GM23338 (cell line): ENCODE measurements around the gene CLN6. TPM values are rescaled to one million over a fixed set of nuclear protein-coding genes. Genes with fewer than 3 reads are reported as not detected.

Experiments
- ATAC-seq: fragments of 200-7000 bp; cut with Tn5 transposase; 3 replicates; pipeline ENCODE4 v1.9.1; 2020
- DNase-seq: peaks from one replicate; pipeline ENCODE4 v3.0.0-alpha.2; 2015; ENCODE audit warnings: low spot score
- H2AFZ ChIP-seq: fragments of 200-600 bp; sonication (generic); 2 replicates; pipeline ENCODE4 v1.8.0; 2016; ENCODE audit warnings: antibody characterized with exemption, mild to moderate bottlenecking, moderate library complexity
- H3F3A ChIP-seq: fragments of 200-600 bp; sonication (generic); replicated peaks from 2 replicates; pipeline ENCODE4 v1.8.0; 2017; ENCODE audit warnings: antibody characterized with exemption, mixed run types, low read depth
- H3K27ac ChIP-seq: fragments of 200-600 bp; sonication (generic); 2 replicates; pipeline ENCODE4 v1.6.1; 2016; ENCODE audit warnings: low read depth
- H3K27me3 ChIP-seq: fragments of 200-600 bp; sonication (generic); 2 replicates; pipeline ENCODE4 v1.8.0; 2016; ENCODE audit warnings: mild to moderate bottlenecking, mixed run types, moderate library complexity; ENCODE audit not compliant: insufficient read depth
- H3K36me3 ChIP-seq: fragments of 200-600 bp; sonication (generic); 2 replicates; pipeline ENCODE4 v1.8.0; 2016; ENCODE audit warnings: mild to moderate bottlenecking; ENCODE audit not compliant: insufficient read depth
- H3K4me1 ChIP-seq: fragments of 200-600 bp; sonication (generic); 2 replicates; pipeline ENCODE4 v1.8.0; 2016; ENCODE audit warnings: mild to moderate bottlenecking, moderate library complexity; ENCODE audit not compliant: insufficient read depth
- H3K4me2 ChIP-seq: fragments of 200-600 bp; sonication (generic); 2 replicates; pipeline ENCODE4 v1.7.1; 2017; ENCODE audit warnings: mixed run types
- H3K4me3 ChIP-seq: fragments of 200-600 bp; sonication (generic); 2 replicates; pipeline ENCODE4 v1.6.1; 2016; ENCODE audit warnings: mixed run types
- H3K79me2 ChIP-seq: fragments of 200-600 bp; sonication (generic); replicated peaks from 2 replicates; pipeline ENCODE4 v1.8.0; 2017; ENCODE audit warnings: mild to moderate bottlenecking; ENCODE audit not compliant: insufficient read depth
- H3K9me2 ChIP-seq: fragments of 200-600 bp; sonication (generic); 2 replicates; pipeline ENCODE4 v1.8.0; 2017; ENCODE audit not compliant: insufficient read depth
- H4K20me1 ChIP-seq: fragments of 200-600 bp; sonication (generic); replicated peaks from 2 replicates; pipeline ENCODE4 v1.8.0; 2017; ENCODE audit warnings: mild to moderate bottlenecking; ENCODE audit not compliant: insufficient read depth
- H3K27ac Mint-ChIP-seq: 2 replicates; pipeline ENCODE4 v1.8.0; 2020; ENCODE audit warnings: inconsistent platforms, mild to moderate bottlenecking, moderate library complexity, mixed read lengths
- H3K27me3 Mint-ChIP-seq: 3 replicates; pipeline ENCODE4 v1.8.0; 2022; ENCODE audit warnings: low read depth, mild to moderate bottlenecking, moderate library complexity, mixed read lengths, inconsistent platforms; ENCODE audit not compliant: insufficient read depth, poor library complexity
- H3K36me3 Mint-ChIP-seq: 3 replicates; pipeline ENCODE4 v1.8.0; 2021; ENCODE audit warnings: low read depth, mild to moderate bottlenecking, inconsistent platforms, moderate library complexity, mixed read lengths
- H3K4me1 Mint-ChIP-seq: 3 replicates; pipeline ENCODE4 v1.8.0; 2020; ENCODE audit warnings: mild to moderate bottlenecking, inconsistent platforms, mixed read lengths
- H3K4me3 Mint-ChIP-seq: 3 replicates; pipeline ENCODE4 v1.8.0; 2021; ENCODE audit warnings: moderate library complexity, mild to moderate bottlenecking, inconsistent platforms, mixed read lengths
- H3K9me3 Mint-ChIP-seq: 3 replicates; pipeline ENCODE4 v1.8.0; 2020; ENCODE audit warnings: moderate library complexity, mild to moderate bottlenecking, inconsistent platforms, mixed read lengths
- CREB1 ChIP-seq: fragments of 250-450 bp; sonication (Bioruptor Pico); IDR thresholded peaks from 2 replicates; pipeline ENCODE4 v1.5.0; 2020; ENCODE audit warnings: low read depth, mild to moderate bottlenecking, moderate library complexity
- CTCF ChIP-seq, 2 experiments: fragments of 200-600 bp in 1 of 2; sonication (generic) in 1 of 2; conservative IDR thresholded peaks; 2 replicates each; pipeline versions ENCODE4 v1.5.1 to v1.6.1; 2016 to 2017; ENCODE audit warnings: antibody characterized with exemption in 2 of 2, low read depth in 2 of 2, mild to moderate bottlenecking in 2 of 2, moderate library complexity in 1 of 2
- ETS1 ChIP-seq: IDR thresholded peaks from 2 replicates; pipeline ENCODE4 v1.6.1; 2016; ENCODE audit warnings: antibody characterized with exemption
- EZH2 ChIP-seq: fragments of 200-600 bp; sonication (generic); IDR thresholded peaks from one replicate; pipeline ENCODE4 v1.8.0; 2017; ENCODE audit warnings: antibody characterized with exemption, mild to moderate bottlenecking, low read depth; ENCODE audit not compliant: unreplicated experiment
- JUNB ChIP-seq: IDR thresholded peaks from one replicate; pipeline ENCODE4 v1.6.1; 2016; ENCODE audit warnings: antibody characterized with exemption; ENCODE audit not compliant: unreplicated experiment
- POLR2AphosphoS5 ChIP-seq: IDR thresholded peaks from 2 replicates; pipeline ENCODE4 v1.6.1; 2016; ENCODE audit warnings: antibody characterized with exemption, low read depth
- REST ChIP-seq: IDR thresholded peaks from one replicate; pipeline ENCODE4 v1.6.1; 2018; ENCODE audit warnings: antibody characterized with exemption; ENCODE audit not compliant: unreplicated experiment
- STAT1 ChIP-seq: IDR thresholded peaks from one replicate; pipeline ENCODE4 v1.6.1; 2016; ENCODE audit warnings: antibody characterized with exemption; ENCODE audit not compliant: unreplicated experiment
- ZNF114 ChIP-seq: fragments of 250-450 bp; sonication (Bioruptor Pico); IDR thresholded peaks from 2 replicates; pipeline ENCODE4 v1.5.0; 2020; ENCODE audit warnings: mild to moderate bottlenecking, moderate library complexity
- ZNF331 ChIP-seq: fragments of 250-450 bp; sonication (Bioruptor Pico); IDR thresholded peaks from 2 replicates; pipeline ENCODE4 v1.5.0; 2020; ENCODE audit warnings: low read depth, mild to moderate bottlenecking, moderate library complexity
- polyA plus RNA-seq: library from polyadenylated mRNA; unstranded; fragments of >200 nt; fragmentation: Nextera tagmentation; extraction: Ambion mirVana; gene quantifications from 2 replicates; pipeline ENCODE4 v1.2.1, GENCODE V29; 2016
- total RNA-seq: library from RNA; depleted of rRNA; stranded (reverse); fragments of >200 nt; shearing (Covaris generic); gene quantifications from 2 replicates; pipeline ENCODE4 v1.2.3, GENCODE V29; 2014

CLN6 gene
- total and polyA plus RNA-seq, 2 experiments from 2014 or later = 20.7 to 69.5 TPM

- TF ChIP-seq CTCF (conservative IDR thresholded peaks at IDR 0.05; ENCODE audit: low read depth in 2 of 2) = no peak
- TF ChIP-seq ZNF331 = no peak
- no peak for TF ChIP-seq EZH2
- no peak for TF ChIP-seq ZNF114 (CRISPR knock-in tag)
Measured at GRCh38 chr15:68276668-68277067, 47.1 kb upstream of the CLN6 start (continued).

GRCh38 chr15:68275165-68275746 lies 45.7 kb upstream of the CLN6 start:
- H3K27ac ChIP-seq = no peak overlapping the region
- peaks cover 48% of the 10 kb centered on the region for H3K4me1 ChIP-seq
- H3K4me2 ChIP-seq = no peak overlapping the region
- Mint-ChIP-seq H3K36me3 (peaks cover 9% of the 10 kb centered on the region; the same call in 1 of the 3 replicates), H3K4me3 (no peak overlapping the region), H3K27ac (no peak overlapping the region; the same call in 1 of the 2 replicates), H3K4me1 (peaks cover 43% of the 10 kb centered on the region), H3K9me3 (no peaks in the 10 kb centered on the region), H3K27me3 (peaks cover 9% of the 10 kb centered on the region)
- H4K20me1 ChIP-seq = peaks cover 18% of the 10 kb centered on the region
- H3K36me3 ChIP-seq = no peaks in the 10 kb centered on the region
- ATAC-seq (no peak), DNase-seq (no peak)
- H3K79me2 ChIP-seq = peaks cover 20% of the 10 kb centered on the region
- no peaks in the 10 kb centered on the region for H3K9me2 ChIP-seq
- H3K27me3 ChIP-seq = no peaks in the 10 kb centered on the region
- peaks cover 22% of the 10 kb centered on the region; the same call in 1 of the 2 replicates for H3F3A ChIP-seq
- no peak overlapping the region for H2AFZ ChIP-seq
- no peak overlapping the region for H3K4me3 ChIP-seq
- TF ChIP-seq STAT1 (no peak), REST (no peak), ZNF331 (no peak), ETS1 (no peak), ZNF114 (CRISPR knock-in tag) (no peak), POLR2AphosphoS5 (no peak), JUNB (no peak), CREB1 (CRISPR knock-in tag) (no peak), CTCF (conservative IDR thresholded peaks at IDR 0.05; ENCODE audit: low read depth in 2 of 2) (no peak)
